Stimulated activated CD8-positive, alpha-beta memory T cell treated with anti-CD3 and anti-CD28 coated beads, Interleukin-15, amount 100 ng/mL, for 48 hours (primary cell): ENCODE results near the gene CES5A.
"Not testable (repeated sequence)": the region's sequence is repeated elsewhere in the genome, so short reads cannot be mapped to it uniquely, and the experiment has no call there.

ENCODE experiments used
- DNase-seq, 2 donors: peaks; one replicate each; pipeline ENCODE4 v3.0.0-alpha.2; 2020; ENCODE audit warnings: low read depth in 2 of 2

CES5A gene, protein sequence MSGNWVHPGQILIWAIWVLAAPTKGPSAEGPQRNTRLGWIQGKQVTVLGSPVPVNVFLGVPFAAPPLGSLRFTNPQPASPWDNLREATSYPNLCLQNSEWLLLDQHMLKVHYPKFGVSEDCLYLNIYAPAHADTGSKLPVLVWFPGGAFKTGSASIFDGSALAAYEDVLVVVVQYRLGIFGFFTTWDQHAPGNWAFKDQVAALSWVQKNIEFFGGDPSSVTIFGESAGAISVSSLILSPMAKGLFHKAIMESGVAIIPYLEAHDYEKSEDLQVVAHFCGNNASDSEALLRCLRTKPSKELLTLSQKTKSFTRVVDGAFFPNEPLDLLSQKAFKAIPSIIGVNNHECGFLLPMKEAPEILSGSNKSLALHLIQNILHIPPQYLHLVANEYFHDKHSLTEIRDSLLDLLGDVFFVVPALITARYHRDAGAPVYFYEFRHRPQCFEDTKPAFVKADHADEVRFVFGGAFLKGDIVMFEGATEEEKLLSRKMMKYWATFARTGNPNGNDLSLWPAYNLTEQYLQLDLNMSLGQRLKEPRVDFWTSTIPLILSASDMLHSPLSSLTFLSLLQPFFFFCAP

DNA sequence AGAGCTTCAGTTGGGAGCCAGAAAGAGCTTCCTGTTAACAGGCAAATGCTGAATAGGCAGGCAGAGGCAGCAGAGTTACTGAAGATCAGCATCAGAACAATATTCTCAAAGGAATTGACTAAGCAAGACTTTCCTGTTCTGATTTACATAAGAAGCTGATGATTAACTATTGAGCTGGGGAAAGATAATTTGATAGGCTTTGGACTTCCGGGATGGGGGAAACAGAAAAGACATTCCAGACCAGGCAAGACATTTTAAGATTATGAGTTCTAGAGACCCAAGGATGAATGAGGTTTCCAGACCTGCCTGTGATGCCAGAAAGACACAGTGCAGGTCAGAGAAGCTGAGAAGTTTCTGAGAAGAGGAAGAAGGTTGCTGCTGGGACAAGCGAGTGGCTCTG, at the start of gene CES5A:
TSS of gene CES5A (minus strand) at position 101 of the 400 bp plus-strand sequence. CDS start 152 bp downstream, outside the sequence.
- no peak for DNase-seq

DNA sequence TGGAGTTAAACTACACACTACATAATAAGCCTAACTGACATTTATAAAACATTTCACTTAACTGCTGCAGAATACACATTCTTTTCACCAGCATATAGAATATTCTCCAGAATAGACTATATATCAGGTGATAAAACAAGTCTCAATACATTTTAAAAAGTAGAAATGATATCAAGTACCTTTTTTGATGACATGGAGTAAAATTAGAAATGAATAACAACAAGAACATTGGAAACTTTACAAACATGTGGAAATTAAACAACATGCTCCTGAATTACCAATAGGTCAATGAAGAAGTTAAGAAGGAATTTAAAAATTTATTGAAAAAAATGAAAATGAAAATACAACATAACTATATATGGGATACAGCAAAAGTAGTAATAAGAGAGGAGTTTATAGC, 47.5 kb upstream of the CES5A start:
- DNase-seq = no peak

DNA sequence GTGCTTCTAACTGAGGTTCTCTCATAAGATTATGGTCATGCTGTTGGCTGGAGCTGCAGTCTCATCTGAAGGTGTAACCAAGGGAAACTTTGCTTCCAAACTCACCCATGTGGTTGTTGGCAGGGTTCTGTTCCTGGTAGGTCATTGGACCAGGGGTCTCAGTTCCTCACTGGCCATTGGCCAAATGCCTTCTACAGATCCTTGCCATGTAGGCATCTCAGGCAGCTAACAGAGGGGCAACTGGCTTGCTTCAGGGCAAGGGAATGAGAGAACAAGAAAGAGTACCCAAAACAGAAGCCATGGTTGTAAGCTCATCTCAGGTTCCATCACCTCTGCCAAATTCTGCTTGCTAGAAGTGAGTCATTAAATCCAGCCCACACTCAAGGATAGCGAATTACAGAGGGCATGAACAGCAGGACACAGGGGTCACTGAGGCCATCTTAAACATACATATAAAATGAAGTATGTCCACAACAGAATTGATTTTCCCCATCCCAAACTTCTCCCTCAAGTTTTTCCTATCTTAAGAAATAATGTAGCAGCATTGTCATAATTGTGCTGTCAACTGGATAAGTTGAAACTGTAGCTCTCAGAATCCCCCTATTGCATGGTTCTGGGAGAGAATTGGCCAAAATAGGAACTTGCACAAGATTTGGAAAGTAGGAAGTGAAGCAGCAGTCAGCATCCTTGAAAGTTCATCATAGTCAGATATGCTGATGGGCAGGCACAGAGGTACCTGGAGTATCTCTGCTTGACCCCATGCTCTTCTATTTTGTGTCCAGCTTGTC, 42.4 kb upstream of the CES5A start:
- DNase-seq = no peak

DNA sequence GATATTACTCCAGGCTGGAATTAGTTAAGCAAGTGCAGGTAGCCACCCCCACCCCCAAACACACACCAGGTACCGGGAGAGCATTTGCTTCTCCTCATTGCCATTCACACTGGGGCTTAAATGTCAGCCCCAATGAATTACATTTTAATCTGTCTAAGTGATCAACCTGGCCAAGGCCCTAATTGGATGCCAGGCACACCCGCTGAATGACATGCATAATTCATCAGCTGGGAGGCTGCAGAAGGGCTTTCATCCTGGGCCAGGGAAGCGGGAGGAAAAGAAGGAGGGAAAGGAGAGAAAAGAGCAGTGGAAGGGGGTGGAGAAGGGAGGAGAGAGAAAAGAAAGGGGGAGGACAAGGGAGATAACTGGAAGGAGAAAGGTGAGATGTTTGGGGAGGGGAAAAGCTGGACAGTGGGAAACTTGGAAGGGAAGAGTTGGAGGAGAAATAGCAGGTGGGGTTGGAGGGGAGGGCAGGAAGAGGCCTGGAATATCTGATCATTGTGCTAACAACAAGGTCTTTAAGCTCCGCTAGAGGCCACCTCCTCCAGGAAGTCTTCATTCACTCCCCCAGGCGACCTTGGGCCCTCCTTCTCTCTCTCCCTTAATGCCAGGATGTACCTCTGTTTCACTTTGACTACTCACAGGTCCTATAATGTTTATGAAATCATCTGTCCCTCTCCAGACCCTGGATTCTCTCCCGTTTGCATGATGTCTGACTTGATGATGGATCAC, 40.1 kb upstream of the CES5A start:
- no peak for DNase-seq

DNA sequence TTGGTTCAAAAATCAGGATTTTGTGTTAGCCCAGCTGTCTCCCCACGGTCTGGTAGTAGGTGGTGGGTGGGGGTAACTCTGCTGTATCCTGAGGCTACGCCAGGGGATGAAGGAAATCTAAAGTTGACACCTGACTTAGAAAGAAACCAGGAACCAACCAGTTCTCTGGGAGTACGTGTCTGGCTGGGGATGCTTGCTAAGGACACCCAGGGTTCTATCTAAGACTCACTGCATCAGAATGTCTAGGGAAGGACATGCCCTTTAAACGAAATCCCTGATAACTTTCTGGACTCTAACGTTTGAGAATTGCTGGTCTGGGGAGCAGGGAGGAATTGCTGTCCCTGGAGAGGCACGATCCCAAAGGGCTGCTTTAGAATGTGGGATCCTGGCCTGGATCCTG, 39.2 kb upstream of the CES5A start:
- DNase-seq = no peak

DNA sequence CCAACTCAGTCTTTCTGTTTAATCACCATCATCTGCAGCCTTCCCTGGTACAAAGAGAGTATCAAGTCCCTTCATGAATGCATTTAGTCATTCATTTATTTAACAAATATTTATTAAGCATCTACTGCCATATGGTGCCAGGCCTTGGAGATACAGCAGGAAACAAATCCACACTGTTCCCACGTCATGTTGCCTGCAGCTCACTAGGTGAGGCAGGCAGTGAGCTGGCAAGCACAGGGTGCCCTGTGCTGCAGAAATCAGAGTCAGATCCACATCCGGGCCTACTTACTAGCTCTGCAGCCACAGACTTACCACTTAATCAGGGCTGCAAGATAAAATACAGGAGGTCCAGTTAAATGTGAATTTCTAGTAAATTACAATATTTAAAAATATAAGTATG, 38.5 kb upstream of the CES5A start:
- no peak for DNase-seq

DNA sequence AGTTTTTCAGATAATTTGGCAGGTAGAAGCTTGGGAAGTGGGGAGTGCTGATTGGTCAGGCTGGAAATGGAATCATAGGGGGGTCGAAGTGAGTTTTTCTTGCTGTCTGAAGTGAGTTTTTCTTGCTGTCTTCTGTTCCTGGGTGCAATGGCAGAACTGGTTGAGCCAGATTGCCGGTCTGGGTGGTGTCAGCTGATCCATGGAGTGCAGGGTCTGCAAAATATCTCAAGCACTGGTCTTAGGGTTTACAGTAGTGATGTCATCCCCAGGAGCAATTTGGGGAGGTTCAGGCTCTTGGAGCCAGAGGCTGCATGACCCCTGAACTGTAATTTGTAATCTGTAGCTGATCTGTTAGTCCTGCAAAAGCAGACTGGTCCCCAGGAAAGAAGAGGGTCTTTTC, 37.9 kb upstream of the CES5A start:
- DNase-seq = not testable (repeated sequence)

DNA sequence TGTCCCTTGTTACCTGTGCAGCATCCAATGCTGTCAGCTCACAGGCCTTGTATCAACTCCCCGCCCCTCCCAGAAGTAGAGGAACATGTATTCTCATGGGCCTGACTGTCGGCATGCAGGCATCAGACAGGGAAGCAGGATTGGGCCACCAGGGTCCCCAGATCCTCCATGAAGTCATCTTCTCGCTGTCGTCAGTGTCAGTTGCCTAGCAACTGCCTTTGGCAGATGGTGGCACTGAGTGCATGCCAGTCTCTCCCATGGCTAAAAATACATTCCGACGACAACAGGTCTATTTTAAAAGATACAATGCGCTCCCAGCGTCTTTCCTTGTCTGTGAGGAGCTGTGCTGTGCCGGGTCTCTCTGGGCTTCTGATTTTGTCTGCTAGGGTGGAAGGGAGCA, 36.8 kb upstream of the CES5A start:
- no peak for DNase-seq

DNA sequence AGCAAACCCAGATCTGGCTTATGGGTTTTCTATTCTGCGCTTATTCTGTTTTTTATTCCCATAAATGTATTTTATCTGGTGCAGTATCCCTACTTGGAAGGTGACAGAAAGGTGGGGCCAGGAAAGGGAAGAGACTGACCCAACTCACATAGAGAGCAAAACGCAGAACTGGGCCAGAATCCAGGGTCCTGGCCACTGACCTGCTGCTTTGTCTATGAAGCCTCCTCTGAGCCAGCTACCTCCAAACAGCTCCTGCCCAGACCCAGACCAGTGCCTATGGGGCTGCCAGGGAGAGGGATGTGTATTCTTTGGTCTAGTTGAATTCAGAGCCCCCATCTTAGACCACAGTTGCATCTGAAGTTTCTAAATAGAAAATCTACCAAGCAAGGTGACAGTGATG, 36.4 kb upstream of the CES5A start:
- no peak for DNase-seq

DNA sequence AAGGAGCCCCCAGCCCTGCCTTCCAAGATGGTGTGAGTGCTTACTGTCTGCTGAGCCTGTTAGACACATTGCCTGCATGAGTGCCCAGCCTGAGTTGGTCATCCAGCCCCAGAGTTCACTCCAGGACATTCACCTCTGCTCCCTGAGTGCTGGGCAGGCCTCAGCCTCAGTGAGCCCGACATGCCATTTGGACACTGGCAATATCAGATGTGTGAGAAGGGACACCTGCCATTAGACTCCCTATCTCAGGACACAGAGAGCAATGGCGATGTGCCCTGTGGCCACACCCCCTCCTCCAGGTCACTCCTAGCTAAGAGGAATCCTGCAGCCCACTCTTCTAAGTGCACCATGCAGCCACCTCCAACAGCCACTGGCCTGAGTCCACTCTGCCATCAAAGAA, 34.7 kb upstream of the CES5A start:
- no peak for DNase-seq

DNA sequence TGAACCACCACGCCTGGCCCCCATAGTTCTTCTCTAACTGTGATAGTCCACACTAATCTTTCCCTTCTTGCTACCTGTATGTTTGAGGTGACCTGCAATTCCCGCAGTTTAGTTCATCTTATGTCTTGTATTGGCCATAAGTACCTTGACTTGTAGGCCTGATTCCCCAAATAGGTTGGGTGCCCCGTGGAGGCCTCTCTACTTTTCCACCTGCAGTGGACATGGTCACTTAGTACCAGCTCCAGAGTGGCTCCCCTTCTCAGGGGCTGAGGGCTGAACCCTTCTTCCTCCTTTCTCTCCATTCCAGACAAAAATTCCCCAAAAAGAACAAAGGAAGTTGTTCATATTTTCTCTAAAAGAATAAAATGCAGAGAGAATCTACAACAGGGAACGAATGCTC, 33.5 kb upstream of the CES5A start:
- DNase-seq = no peak

DNA sequence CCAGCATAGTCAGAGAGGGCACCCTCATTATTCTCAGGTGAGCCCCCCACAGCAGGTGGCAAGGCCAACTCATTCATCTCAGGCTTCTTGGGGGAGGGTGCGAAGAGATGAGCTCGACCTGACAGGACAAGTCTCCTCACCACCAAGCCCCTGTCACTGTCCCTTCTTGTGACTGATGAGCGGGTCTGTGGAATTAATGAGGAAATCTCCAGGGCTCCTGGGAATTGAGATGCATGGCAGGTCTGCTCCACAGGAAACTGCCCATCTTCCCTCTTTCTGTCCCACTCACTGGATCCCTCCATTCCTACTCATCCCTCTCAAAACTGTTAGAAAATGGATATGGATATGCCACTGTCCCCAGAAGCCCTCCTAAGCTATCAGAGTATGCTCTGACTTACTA, 32.5 kb upstream of the CES5A start:
- DNase-seq = no peak

DNA sequence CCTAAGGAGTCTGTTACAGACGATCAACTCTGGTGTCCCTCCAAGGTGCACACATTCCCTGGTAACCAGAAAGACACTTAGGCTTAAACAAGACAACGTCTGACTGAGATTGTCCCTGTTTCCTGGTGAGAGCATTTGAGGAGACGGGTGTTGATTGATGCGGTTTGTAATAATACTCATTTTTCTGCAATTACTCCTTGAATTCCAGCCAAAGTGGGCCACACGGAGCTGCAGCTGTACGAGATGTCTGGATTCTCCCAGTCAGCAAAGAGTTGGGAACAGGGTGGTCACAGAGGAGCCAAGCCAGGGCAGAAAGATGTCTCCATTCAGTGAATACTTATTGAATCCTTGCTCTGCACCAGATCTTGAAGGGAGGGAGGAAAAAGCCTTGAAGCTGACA, 30.9 kb upstream of the CES5A start:
- DNase-seq = no peak

DNA sequence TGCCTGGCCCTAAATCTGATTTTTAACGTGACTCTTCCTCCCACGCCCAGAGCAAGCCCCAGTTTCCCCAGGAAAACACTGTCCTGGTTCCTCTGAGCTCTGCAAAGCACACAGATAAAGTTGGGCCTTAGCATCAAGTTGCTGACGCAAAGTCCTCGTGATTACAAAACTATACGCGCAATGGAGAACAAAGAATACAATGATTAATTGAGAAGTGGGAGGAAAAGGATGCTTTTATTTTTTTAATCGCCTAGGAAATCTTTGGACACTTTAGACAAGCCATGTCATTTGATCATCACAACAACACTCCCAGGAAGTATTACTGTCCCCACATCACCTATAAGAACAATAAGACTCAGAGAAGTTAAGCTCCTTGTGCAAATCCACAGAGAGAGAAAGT, 30.5 kb upstream of the CES5A start:
- no peak for DNase-seq

DNA sequence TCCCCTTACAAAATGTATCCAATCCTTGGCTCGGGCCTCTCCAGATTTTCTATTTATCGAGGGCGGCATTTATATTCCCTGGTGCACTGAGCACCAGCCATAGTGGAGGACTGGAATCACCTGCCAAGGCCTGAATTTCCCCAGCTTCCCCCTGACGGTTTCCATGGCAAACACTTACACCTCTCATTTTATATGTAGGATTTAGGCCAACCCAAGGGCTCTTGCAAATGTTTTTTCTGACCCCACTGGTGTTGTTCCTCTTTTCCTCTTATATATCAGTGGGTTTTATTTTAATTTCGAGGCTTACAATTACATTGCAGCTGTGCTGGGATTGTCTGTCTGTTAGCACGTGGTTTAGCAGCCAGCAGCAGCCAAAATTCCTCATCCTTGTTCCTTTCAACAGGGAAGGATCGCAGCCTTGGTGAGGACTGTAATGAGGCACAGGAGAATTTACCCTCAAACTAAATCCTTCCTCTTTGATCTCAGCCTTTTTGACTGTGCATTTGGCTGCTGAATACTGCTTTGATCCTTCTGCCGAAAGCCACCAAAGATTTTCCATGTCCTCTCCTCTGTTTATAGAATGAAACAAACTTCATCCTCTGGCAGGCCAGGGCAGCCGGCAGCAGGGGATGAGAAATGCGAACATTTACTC, 26.5 kb upstream of the CES5A start:
- no peak for DNase-seq

DNA sequence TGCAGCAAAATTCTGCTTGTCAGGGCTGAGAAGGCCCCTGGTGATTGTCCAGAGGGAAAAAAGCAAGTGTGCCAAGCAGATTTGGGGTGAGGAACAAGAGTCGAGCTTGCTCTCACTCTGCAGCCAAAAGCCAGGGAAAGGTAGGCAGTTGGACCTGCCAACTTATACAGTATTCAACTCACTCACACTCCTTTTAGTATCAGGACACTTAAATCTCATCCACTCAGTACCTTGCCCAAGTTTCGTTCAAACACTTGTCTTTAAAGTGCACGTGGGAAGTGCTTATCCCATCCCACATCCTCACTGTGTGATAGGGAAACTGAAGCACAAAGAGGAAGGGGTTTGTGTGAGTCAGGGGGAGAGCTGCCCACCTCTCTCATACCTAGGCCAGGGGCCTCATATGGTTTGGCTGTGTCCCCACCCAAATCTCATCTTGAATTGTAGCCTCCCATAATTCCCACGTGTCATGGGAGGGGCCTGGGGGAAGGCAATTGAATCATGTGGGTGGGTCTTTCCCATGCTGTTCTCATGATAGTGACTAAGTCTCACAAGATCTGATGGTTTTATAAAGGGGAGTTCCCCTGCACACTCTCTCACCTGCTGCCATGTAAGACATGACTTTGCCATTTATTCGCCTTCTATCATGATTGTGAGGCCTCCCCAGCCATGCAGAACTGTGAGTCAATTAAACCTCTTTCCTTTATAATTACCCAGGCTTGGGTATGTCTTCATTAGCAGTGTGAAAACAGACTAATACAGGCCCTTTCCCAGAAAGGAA, 25.6 kb upstream of the CES5A start:
- DNase-seq = no peak

DNA sequence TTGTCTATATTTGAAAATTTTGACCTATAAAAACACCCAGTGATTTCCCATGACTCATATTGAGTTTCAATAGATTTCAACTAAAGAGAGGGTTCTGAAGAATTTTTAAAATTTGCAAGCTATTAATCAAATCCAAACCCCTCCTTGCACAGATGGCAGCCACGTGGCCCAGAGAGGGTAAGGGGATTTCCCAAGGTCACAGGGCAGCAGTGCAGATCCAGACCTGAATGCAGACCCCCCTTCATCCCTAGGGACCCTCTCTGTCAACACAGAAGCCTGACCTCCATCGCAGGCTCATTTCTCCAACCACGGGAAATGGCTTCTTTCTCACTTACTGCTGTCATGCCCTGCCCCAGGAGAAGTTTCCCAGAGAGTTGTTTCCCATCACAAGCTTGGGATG, 24.7 kb upstream of the CES5A start:
- DNase-seq = no peak

DNA sequence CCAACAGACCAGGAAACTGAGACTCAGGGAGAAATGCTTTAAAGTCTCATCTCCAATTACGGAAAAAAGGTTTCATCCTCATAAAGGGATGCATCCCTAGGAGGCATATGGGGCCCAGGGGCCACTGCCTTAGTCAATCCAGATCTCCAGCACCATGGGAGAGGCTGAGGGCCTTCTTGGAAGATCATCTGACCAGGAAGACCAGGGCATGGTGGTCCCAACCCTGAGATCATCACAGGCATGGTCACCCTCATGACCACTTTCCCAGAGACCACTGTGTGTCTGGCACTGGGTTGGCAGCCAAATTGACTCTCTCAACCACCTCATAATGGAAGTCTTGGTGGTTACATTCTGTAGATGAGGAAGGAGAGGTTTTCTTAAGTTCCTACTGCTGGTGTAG, 23.4 kb upstream of the CES5A start:
- DNase-seq = no peak

DNA sequence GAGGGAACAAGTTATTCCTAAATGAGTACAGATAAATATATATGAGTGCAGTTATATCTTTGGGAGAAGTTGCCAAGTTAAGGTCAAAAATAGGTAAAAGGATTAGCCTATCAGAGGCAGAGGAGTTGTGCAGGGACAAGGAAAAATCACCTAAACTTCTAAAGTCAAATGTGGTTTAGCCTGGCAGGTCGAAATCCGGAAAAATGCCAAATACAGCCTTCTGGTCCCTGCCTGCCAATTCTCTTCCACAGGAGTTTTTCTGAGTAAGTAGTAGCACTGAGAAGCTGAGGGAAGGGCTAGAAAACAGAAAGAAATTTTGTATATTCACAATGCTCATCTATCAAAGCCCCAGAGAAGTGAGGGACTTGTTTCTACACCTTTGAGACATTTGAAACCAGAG, 17.6 kb upstream of the CES5A start:
- DNase-seq = no peak

DNA sequence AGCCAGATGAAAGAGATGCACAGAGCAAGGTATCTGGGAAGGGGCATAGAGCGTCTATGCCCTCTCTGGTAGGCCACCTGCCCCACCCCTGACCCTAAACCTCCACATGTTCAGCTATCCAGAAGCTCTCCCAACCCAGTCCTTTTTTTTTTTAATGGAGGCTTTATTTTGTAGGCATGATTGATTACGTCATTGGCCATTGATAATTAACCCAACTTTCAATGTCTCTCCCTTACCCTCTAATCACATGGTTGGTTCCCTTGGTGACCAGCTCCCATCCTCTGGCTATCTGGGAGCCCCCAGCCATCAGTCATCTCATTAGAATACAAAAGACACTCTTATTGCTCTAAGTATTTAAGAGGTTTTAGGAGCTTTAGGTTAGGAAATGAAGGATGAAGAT, 14.3 kb upstream of the CES5A start:
- DNase-seq = no peak

DNA sequence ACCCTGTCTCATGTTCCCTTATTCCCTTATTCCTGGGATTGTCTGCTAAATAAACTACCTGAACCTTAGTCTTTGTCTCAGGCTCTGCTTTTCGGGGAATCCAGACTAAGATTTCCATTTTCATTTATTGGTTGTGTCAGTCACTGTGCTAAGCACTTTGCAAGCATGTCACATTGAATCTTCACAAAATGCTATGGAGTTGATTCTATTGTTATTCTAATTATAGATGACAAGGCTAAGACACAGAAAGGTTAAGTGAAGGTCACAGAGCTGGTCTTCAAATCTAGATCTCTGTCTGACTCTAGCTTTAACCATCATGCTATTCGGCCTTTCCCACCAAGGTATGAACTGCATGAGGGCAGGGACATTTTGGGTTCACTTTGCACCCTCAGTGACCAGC, 13.4 kb upstream of the CES5A start:
- DNase-seq = no peak
